HEK293 (cell line): ENCODE results near the gene SEMA4D.

Experiments used
- CTCF ChIA-PET: fragments of 350-600 bp; formaldehyde crosslinking; extraction: SDS; loops from one replicate; lab custom pipeline; 2021; ENCODE audit warnings: antibody characterized with exemption; lab: Yijun Ruan, JAX
- POLR2A ChIA-PET: fragments of 300-600 bp; formaldehyde crosslinking; extraction: SDS; loops from one replicate; lab custom pipeline; 2020; ENCODE audit warnings: antibody characterized with exemption, inconsistent platforms; lab: Yijun Ruan, JAX
- H3K27ac ChIP-seq: fragments of 200-500 bp; sonication (Bioruptor generic); 2 replicates; pipeline ENCODE4 v1.5.1; 2014; ENCODE audit warnings: low read depth, low read length, control low read depth, inconsistent platforms; ENCODE audit errors: extremely low read depth
- H3K36me3 ChIP-seq, 2 experiments: fragments of 200-500 bp in 1 of 2; sonication (Bioruptor generic) in 1 of 2; 1 replicate in 1 of 2; 2 replicates in 1 of 2; pipeline ENCODE4 v1.5.1; 2014 to 2017; ENCODE audit warnings: inconsistent platforms in 2 of 2, low read length in 2 of 2; ENCODE audit not compliant: control insufficient read depth in 2 of 2, insufficient read depth in 1 of 2
- H3K4me1 ChIP-seq: fragments of 200-500 bp; sonication (Bioruptor generic); 2 replicates; pipeline ENCODE4 v1.5.1; 2014; ENCODE audit warnings: mild to moderate bottlenecking, low read length, inconsistent platforms; ENCODE audit not compliant: control insufficient read depth, insufficient read depth
- H3K4me3 ChIP-seq: 2 replicates; pipeline ENCODE4 v1.5.1; 2011; ENCODE audit warnings: low read depth, mild to moderate bottlenecking, control low read depth, low read length, moderate library complexity
- H3K9me3 ChIP-seq: fragments of 200-500 bp; sonication (Bioruptor generic); 2 replicates; pipeline ENCODE4 v1.5.1; 2014; ENCODE audit warnings: low read depth, low read length, inconsistent platforms; ENCODE audit not compliant: control insufficient read depth, insufficient read depth
- GLI4 ChIP-seq: fragments of 450-650 bp; formaldehyde crosslinking; IDR thresholded peaks from 2 replicates; pipeline ENCODE4 v1.5.1; 2016; ENCODE audit warnings: missing biosample characterization, missing genetic modification characterization
- KLF17 ChIP-seq: fragments of 450-650 bp; formaldehyde crosslinking; IDR thresholded peaks from 2 replicates; pipeline ENCODE4 v1.5.1; 2016; ENCODE audit warnings: missing biosample characterization, missing genetic modification characterization
- KLF9 ChIP-seq: fragments of 450-650 bp; formaldehyde crosslinking; IDR thresholded peaks from 2 replicates; pipeline ENCODE4 v1.5.1; 2016; ENCODE audit warnings: missing biosample characterization, missing genetic modification characterization, low read depth
- WT1 ChIP-seq: fragments of 450-650 bp; formaldehyde crosslinking; IDR thresholded peaks from 2 replicates; pipeline ENCODE4 v1.5.1; 2016; ENCODE audit warnings: missing biosample characterization, missing genetic modification characterization
- ZFHX2 ChIP-seq: fragments of 450-650 bp; formaldehyde crosslinking; conservative IDR thresholded peaks from 2 replicates; pipeline ENCODE4 v1.5.1; 2016; ENCODE audit warnings: missing biosample characterization, missing genetic modification characterization
- ZNF148 ChIP-seq: fragments of 450-650 bp; formaldehyde crosslinking; IDR thresholded peaks from 2 replicates; pipeline ENCODE4 v1.5.0; 2017; ENCODE audit warnings: missing biosample characterization, missing genetic modification characterization, borderline replicate concordance
- ZNF155 ChIP-seq: fragments of 450-650 bp; formaldehyde crosslinking; IDR thresholded peaks from 2 replicates; pipeline ENCODE4 v1.5.1; 2016; ENCODE audit warnings: missing biosample characterization, missing genetic modification characterization
- ZNF23 ChIP-seq: fragments of 450-650 bp; formaldehyde crosslinking; IDR thresholded peaks from 2 replicates; pipeline ENCODE4 v1.5.1; 2016; ENCODE audit warnings: missing biosample characterization, missing genetic modification characterization, borderline replicate concordance
- ZNF24 ChIP-seq: fragments of 450-650 bp; formaldehyde crosslinking; IDR thresholded peaks from 2 replicates; pipeline ENCODE4 v1.5.1; 2016; ENCODE audit warnings: missing biosample characterization, missing genetic modification characterization
- ZNF248 ChIP-seq: fragments of 450-650 bp; formaldehyde crosslinking; IDR thresholded peaks from 2 replicates; pipeline ENCODE4 v1.5.1; 2017; ENCODE audit warnings: missing biosample characterization, missing genetic modification characterization
- ZNF26 ChIP-seq: fragments of 450-650 bp; formaldehyde crosslinking; IDR thresholded peaks from 2 replicates; pipeline ENCODE4 v1.5.1; 2016; ENCODE audit warnings: missing biosample characterization, missing genetic modification characterization
- ZNF280C ChIP-seq: fragments of 450-650 bp; formaldehyde crosslinking; IDR thresholded peaks from 2 replicates; pipeline ENCODE4 v1.5.1; 2016; ENCODE audit warnings: missing biosample characterization, missing genetic modification characterization
- ZNF366 ChIP-seq: fragments of 450-650 bp; formaldehyde crosslinking; conservative IDR thresholded peaks from 2 replicates; pipeline ENCODE4 v1.5.1; 2016; ENCODE audit warnings: missing biosample characterization, missing genetic modification characterization
- ZNF426 ChIP-seq: fragments of 450-650 bp; formaldehyde crosslinking; IDR thresholded peaks from 2 replicates; pipeline ENCODE4 v1.5.1; 2017; ENCODE audit warnings: missing biosample characterization, missing genetic modification characterization, mild to moderate bottlenecking, inconsistent platforms, moderate library complexity
- ZNF449 ChIP-seq: fragments of 450-650 bp; formaldehyde crosslinking; IDR thresholded peaks from 2 replicates; pipeline ENCODE4 v1.5.1; 2017; ENCODE audit warnings: missing biosample characterization, mild to moderate bottlenecking, missing genetic modification characterization, moderate library complexity
- ZNF701 ChIP-seq: fragments of 450-650 bp; formaldehyde crosslinking; IDR thresholded peaks from 2 replicates; pipeline ENCODE4 v1.5.1; 2016; ENCODE audit warnings: missing biosample characterization, missing genetic modification characterization
- ZNF707 ChIP-seq: fragments of 450-650 bp; formaldehyde crosslinking; IDR thresholded peaks from 2 replicates; pipeline ENCODE4 v1.5.1; 2016; ENCODE audit warnings: missing biosample characterization, missing genetic modification characterization
- ZNF777 ChIP-seq: fragments of 450-650 bp; formaldehyde crosslinking; IDR thresholded peaks from 2 replicates; pipeline ENCODE4 v1.5.1; 2017; ENCODE audit warnings: missing biosample characterization, missing genetic modification characterization, borderline replicate concordance
- ZNF792 ChIP-seq: fragments of 450-650 bp; formaldehyde crosslinking; IDR thresholded peaks from 2 replicates; pipeline ENCODE4 v1.5.1; 2016; ENCODE audit warnings: missing biosample characterization, missing genetic modification characterization
- ZNF843 ChIP-seq: fragments of 450-650 bp; formaldehyde crosslinking; IDR thresholded peaks from 2 replicates; pipeline ENCODE4 v1.5.1; 2016; ENCODE audit warnings: missing biosample characterization, missing genetic modification characterization
- ZSCAN18 ChIP-seq: fragments of 450-650 bp; formaldehyde crosslinking; IDR thresholded peaks from 2 replicates; pipeline ENCODE4 v1.5.1; 2016; ENCODE audit warnings: missing biosample characterization, missing genetic modification characterization
- ZSCAN5A ChIP-seq: fragments of 450-650 bp; formaldehyde crosslinking; IDR thresholded peaks from 2 replicates; pipeline ENCODE4 v1.5.1; 2016; ENCODE audit warnings: missing biosample characterization, missing genetic modification characterization

Gene SEMA4D

GRCh38 chr9:89356782-89357181 is 141.1 kb downstream of the SEMA4D start:
- H3K27ac ChIP-seq = no peak overlapping the region
- ChIA-PET POLR2A (no interaction called here), CTCF (interaction anchor here (2.2 kb wide), 1 partner anchor 192 kb away, joined by 5 read pairs; no protein-coding TSS in a partner anchor)
- no peak for TF ChIP-seq ZSCAN18
- TF ChIP-seq ZNF366 = no peak
- no peak for TF ChIP-seq ZNF26
- no peak for TF ChIP-seq ZNF24 (tag by site-specific recombination)
- no peak for TF ChIP-seq ZSCAN5A (tag by site-specific recombination)
- H3K4me1 ChIP-seq = no peaks in the 10 kb centered on the region
- H3K36me3 ChIP-seq = peaks cover 0 to 97% of the 10 kb centered on the region in 2 experiments; a peak in 1 of 3 replicates
- no peak overlapping the region for H3K4me3 ChIP-seq
- no peaks in the 10 kb centered on the region for H3K9me3 ChIP-seq

- Histone ChIP-seq H3K4me1 (no peaks in the 10 kb centered on the region), H3K4me3 (no peak overlapping the region), H3K27ac (no peak overlapping the region), H3K9me3 (no peaks in the 10 kb centered on the region), H3K36me3 (peaks cover 0 to 98% of the 10 kb centered on the region in 2 experiments; a peak in 1 of 3 replicates)
- CTCF ChIA-PET = no interaction called here
- POLR2A ChIA-PET = no interaction called here
- TF ChIP-seq ZNF426 (tag by site-specific recombination) (no peak), KLF17 (no peak), ZSCAN18 (no peak), ZNF843 (tag by site-specific recombination) (no peak), ZNF449 (tag by site-specific recombination) (no peak), ZFHX2 (no peak), GLI4 (tag by site-specific recombination) (no peak), ZNF280C (tag by site-specific recombination) (no peak), ZNF155 (tag by site-specific recombination) (no peak), KLF9 (tag by site-specific recombination) (no peak), ZNF701 (tag by site-specific recombination) (no peak), ZNF23 (tag by site-specific recombination) (no peak), ZNF248 (no peak), ZNF707 (no peak), WT1 (tag by site-specific recombination) (no peak), ZNF792 (no peak), ZNF777 (no peak), ZNF148 (tag by site-specific recombination) (no peak)
These were observed 143.4 kb downstream of the SEMA4D start for GRCh38 chr9:89354471-89354870.
